ENCODE measurements around the gene OPCML. TPM values are rescaled to one million over a fixed set of nuclear protein-coding genes. Genes with fewer than 3 reads are reported as not detected.

Gene OPCML
- total RNA-seq, 1 experiment from 2014 or later: not detected

DNA sequence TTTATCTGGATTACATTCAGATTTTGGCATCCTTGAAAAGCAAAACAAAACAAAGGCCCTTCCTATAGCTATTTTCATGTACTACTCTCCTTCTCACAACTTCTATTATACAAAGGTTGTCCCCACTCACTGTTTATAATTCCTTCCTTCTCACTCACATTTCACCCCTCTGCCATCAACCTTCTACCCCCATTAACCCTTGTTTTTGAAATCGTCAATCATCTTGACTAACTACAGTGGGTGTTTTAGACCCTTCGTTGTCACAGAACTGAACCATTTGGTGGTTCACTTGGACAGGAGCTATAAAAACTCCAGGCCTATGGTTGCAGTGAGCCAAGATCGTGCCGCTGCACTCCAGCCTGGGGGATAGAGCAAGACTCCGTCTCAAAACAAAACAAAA, 639.4 kb downstream of the OPCML start:
- POLR2A ChIA-PET: no interaction called here
- H3K36me3 ChIP-seq (ENCODE audit: control insufficient read depth, insufficient read depth, low read length): no peaks in the 10 kb centered on the region
- ATAC-seq (no peak), DNase-seq (ENCODE audit: low read depth, low spot score) (no peak)
- BruUV-seq (replicated peaks): no TSS peak
- no peaks in the 10 kb centered on the region for H3K27me3 ChIP-seq (ENCODE audit: control insufficient read depth, insufficient read depth, low read length)
- intact Hi-C loops (cut with micrococcal nuclease; ENCODE audit: unreplicated experiment): no loop called here
- H3K9me3 ChIP-seq (ENCODE audit: control insufficient read depth, insufficient read depth, low read depth, low read length): no peaks in the 10 kb centered on the region
- H3K4me3 ChIP-seq (ENCODE audit: low read depth in 2 of 2, low read length in 2 of 2): no peak overlapping the region
- TF ChIP-seq POLR2AphosphoS5 (IDR thresholded peaks at IDR 0.05; ENCODE audit: low read depth, low read length) (no peak), TCF7L2 (IDR thresholded peaks at IDR 0.05; ENCODE audit: low read depth, low read length) (no peak), SIN3A (IDR thresholded peaks at IDR 0.05; ENCODE audit: borderline replicate concordance, insufficient read depth, low read depth, low read length) (no peak)
- TF ChIP-seq, protein P1, sequence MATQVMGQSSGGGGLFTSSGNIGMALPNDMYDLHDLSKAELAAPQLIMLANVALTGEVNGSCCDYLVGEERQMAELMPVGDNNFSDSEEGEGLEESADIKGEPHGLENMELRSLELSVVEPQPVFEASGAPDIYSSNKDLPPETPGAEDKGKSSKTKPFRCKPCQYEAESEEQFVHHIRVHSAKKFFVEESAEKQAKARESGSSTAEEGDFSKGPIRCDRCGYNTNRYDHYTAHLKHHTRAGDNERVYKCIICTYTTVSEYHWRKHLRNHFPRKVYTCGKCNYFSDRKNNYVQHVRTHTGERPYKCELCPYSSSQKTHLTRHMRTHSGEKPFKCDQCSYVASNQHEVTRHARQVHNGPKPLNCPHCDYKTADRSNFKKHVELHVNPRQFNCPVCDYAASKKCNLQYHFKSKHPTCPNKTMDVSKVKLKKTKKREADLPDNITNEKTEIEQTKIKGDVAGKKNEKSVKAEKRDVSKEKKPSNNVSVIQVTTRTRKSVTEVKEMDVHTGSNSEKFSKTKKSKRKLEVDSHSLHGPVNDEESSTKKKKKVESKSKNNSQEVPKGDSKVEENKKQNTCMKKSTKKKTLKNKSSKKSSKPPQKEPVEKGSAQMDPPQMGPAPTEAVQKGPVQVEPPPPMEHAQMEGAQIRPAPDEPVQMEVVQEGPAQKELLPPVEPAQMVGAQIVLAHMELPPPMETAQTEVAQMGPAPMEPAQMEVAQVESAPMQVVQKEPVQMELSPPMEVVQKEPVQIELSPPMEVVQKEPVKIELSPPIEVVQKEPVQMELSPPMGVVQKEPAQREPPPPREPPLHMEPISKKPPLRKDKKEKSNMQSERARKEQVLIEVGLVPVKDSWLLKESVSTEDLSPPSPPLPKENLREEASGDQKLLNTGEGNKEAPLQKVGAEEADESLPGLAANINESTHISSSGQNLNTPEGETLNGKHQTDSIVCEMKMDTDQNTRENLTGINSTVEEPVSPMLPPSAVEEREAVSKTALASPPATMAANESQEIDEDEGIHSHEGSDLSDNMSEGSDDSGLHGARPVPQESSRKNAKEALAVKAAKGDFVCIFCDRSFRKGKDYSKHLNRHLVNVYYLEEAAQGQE (IDR thresholded peaks at IDR 0.05; ENCODE audit: insufficient read depth in 1 of 2, low read depth in 2 of 2, low read length in 1 of 2): no peak
- TF ChIP-seq, protein P2, sequence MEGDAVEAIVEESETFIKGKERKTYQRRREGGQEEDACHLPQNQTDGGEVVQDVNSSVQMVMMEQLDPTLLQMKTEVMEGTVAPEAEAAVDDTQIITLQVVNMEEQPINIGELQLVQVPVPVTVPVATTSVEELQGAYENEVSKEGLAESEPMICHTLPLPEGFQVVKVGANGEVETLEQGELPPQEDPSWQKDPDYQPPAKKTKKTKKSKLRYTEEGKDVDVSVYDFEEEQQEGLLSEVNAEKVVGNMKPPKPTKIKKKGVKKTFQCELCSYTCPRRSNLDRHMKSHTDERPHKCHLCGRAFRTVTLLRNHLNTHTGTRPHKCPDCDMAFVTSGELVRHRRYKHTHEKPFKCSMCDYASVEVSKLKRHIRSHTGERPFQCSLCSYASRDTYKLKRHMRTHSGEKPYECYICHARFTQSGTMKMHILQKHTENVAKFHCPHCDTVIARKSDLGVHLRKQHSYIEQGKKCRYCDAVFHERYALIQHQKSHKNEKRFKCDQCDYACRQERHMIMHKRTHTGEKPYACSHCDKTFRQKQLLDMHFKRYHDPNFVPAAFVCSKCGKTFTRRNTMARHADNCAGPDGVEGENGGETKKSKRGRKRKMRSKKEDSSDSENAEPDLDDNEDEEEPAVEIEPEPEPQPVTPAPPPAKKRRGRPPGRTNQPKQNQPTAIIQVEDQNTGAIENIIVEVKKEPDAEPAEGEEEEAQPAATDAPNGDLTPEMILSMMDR (IDR thresholded peaks at IDR 0.05): no peak
- CTCF ChIA-PET: no interaction called here
- H3K4me1 ChIP-seq (ENCODE audit: control insufficient read depth, insufficient read depth, low read length): no peaks in the 10 kb centered on the region
- in situ Hi-C loops (cut with HindIII; ENCODE audit: low pct_unique_long_range_greater_than_20kb, low sequenced_read_pairs): no loop called here
- no peak overlapping the region for H3K27ac ChIP-seq (ENCODE audit: low read length)

DNA sequence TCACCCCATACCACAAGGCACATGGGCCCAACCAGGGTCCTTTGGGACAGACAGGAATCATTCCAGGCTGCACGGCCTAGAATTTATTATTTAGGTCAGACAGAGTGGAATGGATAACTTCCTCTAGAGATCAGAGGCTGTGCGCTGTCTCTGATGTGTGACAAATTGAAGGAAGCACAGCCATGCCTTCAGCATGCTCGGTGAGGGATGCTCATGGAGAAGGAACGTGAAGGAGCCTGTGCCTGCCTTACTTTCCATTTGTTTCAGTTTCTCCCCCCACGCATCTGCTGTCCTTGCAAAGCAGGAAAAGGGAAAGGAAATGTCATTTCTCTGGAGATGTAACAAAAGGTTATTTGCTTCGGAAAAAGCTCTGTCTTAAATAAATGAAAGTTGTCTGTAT, 644.1 kb downstream of the OPCML start:
- POLR2A ChIA-PET: no interaction called here
- H3K4me1 ChIP-seq (ENCODE audit: control insufficient read depth, insufficient read depth, low read length): no peaks in the 10 kb centered on the region
- no TSS peak for BruUV-seq (replicated peaks)
- intact Hi-C loops (cut with micrococcal nuclease; ENCODE audit: unreplicated experiment): no loop called here
- in situ Hi-C loops (cut with HindIII; ENCODE audit: low pct_unique_long_range_greater_than_20kb, low sequenced_read_pairs): no loop called here
- H3K36me3 ChIP-seq (ENCODE audit: control insufficient read depth, insufficient read depth, low read length): no peaks in the 10 kb centered on the region
- no peaks in the 10 kb centered on the region for H3K27me3 ChIP-seq (ENCODE audit: control insufficient read depth, insufficient read depth, low read length)
- H3K27ac ChIP-seq (ENCODE audit: low read length): no peak overlapping the region
- H3K4me3 ChIP-seq (ENCODE audit: low read depth in 2 of 2, low read length in 2 of 2): no peak overlapping the region
- ATAC-seq (no peak), DNase-seq (ENCODE audit: low read depth, low spot score) (no peak)
- H3K9me3 ChIP-seq (ENCODE audit: control insufficient read depth, insufficient read depth, low read depth, low read length): no peaks in the 10 kb centered on the region
- TF ChIP-seq, protein P2 (IDR thresholded peaks at IDR 0.05): no peak
- no peak for TF ChIP-seq POLR2AphosphoS5 (IDR thresholded peaks at IDR 0.05; ENCODE audit: low read depth, low read length)
- TF ChIP-seq TCF7L2 (IDR thresholded peaks at IDR 0.05; ENCODE audit: low read depth, low read length): no peak
- TF ChIP-seq, protein P1 (IDR thresholded peaks at IDR 0.05; ENCODE audit: insufficient read depth in 1 of 2, low read depth in 2 of 2, low read length in 1 of 2): no peak
- TF ChIP-seq SIN3A (IDR thresholded peaks at IDR 0.05; ENCODE audit: borderline replicate concordance, insufficient read depth, low read depth, low read length): no peak
- CTCF ChIA-PET: no interaction called here
